HepG2 (cell line): Measurements from ENCODE around the gene KLHL21. TPM values are rescaled to one million over a fixed set of nuclear protein-coding genes. Genes with fewer than 3 reads are reported as not detected.

Source experiments
- AKNA ChIP-seq: sonication (generic); formaldehyde crosslinking; IDR thresholded peaks from 2 replicates; pipeline ENCODE4 v1.4.0; 2020; ENCODE audit warnings: missing genetic modification reagents, borderline replicate concordance
- CENPX ChIP-seq: sonication (generic); formaldehyde crosslinking; IDR thresholded peaks from 2 replicates; pipeline ENCODE4 v1.9.0; 2021; ENCODE audit warnings: mild to moderate bottlenecking, missing genetic modification reagents, moderate library complexity
- EEA1 ChIP-seq: sonication (generic); formaldehyde crosslinking; IDR thresholded peaks from 2 replicates; pipeline ENCODE4 v1.5.1; 2020; ENCODE audit warnings: mild to moderate bottlenecking, missing genetic modification reagents, borderline replicate concordance
- HES4 ChIP-seq: sonication (generic); formaldehyde crosslinking; IDR thresholded peaks from 2 replicates; pipeline ENCODE4 v1.9.0; 2021; ENCODE audit warnings: mild to moderate bottlenecking, missing genetic modification reagents, borderline replicate concordance
- HHEX ChIP-seq: IDR thresholded peaks from 2 replicates; pipeline ENCODE4 v1.6.1; 2016; ENCODE audit warnings: control low read depth
- HOMEZ ChIP-seq: IDR thresholded peaks from 2 replicates; pipeline ENCODE4 v1.6.1; 2016; ENCODE audit warnings: low read depth
- KLF6 ChIP-seq: IDR thresholded peaks from 2 replicates; pipeline ENCODE4 v1.8.0; 2016; ENCODE audit warnings: missing biosample characterization, missing genetic modification reagents
- MXI1 ChIP-seq: IDR thresholded peaks from 3 replicates; pipeline ENCODE4 v1.6.1; 2012; ENCODE audit warnings: low read depth, low read length, inconsistent platforms, borderline replicate concordance
- NFKB2 ChIP-seq: sonication (generic); formaldehyde crosslinking; IDR thresholded peaks from 2 replicates; pipeline ENCODE4 v1.4.0; 2020; ENCODE audit warnings: missing genetic modification reagents, borderline replicate concordance
- NR1H2 ChIP-seq: sonication (generic); formaldehyde crosslinking; IDR thresholded peaks from 2 replicates; pipeline ENCODE4 v1.8.1; 2022; ENCODE audit warnings: low read depth, missing genetic modification reagents, borderline replicate concordance
- SOX6 ChIP-seq, 2 experiments: fragments of 450-650 bp in 1 of 2; sonication (generic) in 1 of 2; formaldehyde crosslinking in 1 of 2; IDR thresholded peaks; 2 replicates each; pipeline versions ENCODE4 v1.4.0 to v1.6.1; 2017 to 2020; ENCODE audit warnings: antibody characterized with exemption in 1 of 2, mild to moderate bottlenecking in 1 of 2, missing genetic modification reagents in 1 of 2
- TRIM24 ChIP-seq: sonication (generic); formaldehyde crosslinking; IDR thresholded peaks from 2 replicates; pipeline ENCODE4 v1.8.0; 2022; ENCODE audit warnings: mild to moderate bottlenecking, missing genetic modification reagents
- ZNF577 ChIP-seq: sonication (generic); formaldehyde crosslinking; IDR thresholded peaks from 2 replicates; pipeline ENCODE4 v1.4.0; 2020; ENCODE audit warnings: mild to moderate bottlenecking, low read depth, missing genetic modification reagents, borderline replicate concordance
- ZNF83 ChIP-seq: sonication (generic); formaldehyde crosslinking; IDR thresholded peaks from 2 replicates; pipeline ENCODE4 v1.4.0; 2020; ENCODE audit warnings: missing genetic modification reagents, mild to moderate bottlenecking, borderline replicate concordance
- ZNF839 ChIP-seq: sonication (generic); formaldehyde crosslinking; IDR thresholded peaks from 2 replicates; pipeline ENCODE4 v1.4.0; 2020; ENCODE audit warnings: missing genetic modification reagents, mild to moderate bottlenecking, borderline replicate concordance
- ZSCAN25 ChIP-seq: sonication (generic); formaldehyde crosslinking; IDR thresholded peaks from 2 replicates; pipeline ENCODE4 v1.8.0; 2022; ENCODE audit warnings: mild to moderate bottlenecking, missing genetic modification reagents
- polyA plus RNA-seq, 8 experiments: library from polyadenylated mRNA; depleted of rRNA in 3 of 8; stranded (reverse) in 7 of 8; unstranded in 1 of 8; fragments of >200 nt; fragmentation: Illumina TruSeq in 4 of 8; extraction: Trizol in 4 of 8; gene quantifications; 2 replicates each; pipeline versions ENCODE4 v1.2.1 to v1.2.3, GENCODE V29; 2011 to 2016; ENCODE audit warnings: low read depth in 4 of 8, missing spikeins in 1 of 8, mixed read lengths in 1 of 8; ENCODE audit not compliant: insufficient read depth in 1 of 8
- total RNA-seq, 5 experiments: library from RNA; depleted of rRNA; stranded (reverse); fragments of >200 nt; fragmentation: Illumina TruSeq; extraction: Trizol; gene quantifications; 2 replicates each; pipeline ENCODE4 v1.2.3, GENCODE V29; 2016; ENCODE audit warnings: low read depth in 1 of 5
- TF ChIP-seq, protein P1 (sequence below): sonication (generic); formaldehyde crosslinking; IDR thresholded peaks from 2 replicates; pipeline ENCODE4 v1.8.1; 2023; ENCODE audit warnings: missing genetic modification reagents, inconsistent platforms, borderline replicate concordance
- TF ChIP-seq, protein P2 (sequence below): sonication (generic); formaldehyde crosslinking; IDR thresholded peaks from 2 replicates; pipeline ENCODE4 v1.5.0; 2020; ENCODE audit warnings: missing genetic modification reagents
- TF ChIP-seq, protein P3 (sequence below): sonication (generic); formaldehyde crosslinking; IDR thresholded peaks from 2 replicates; pipeline ENCODE4 v1.5.1; 2020; ENCODE audit warnings: mild to moderate bottlenecking, missing genetic modification reagents, borderline replicate concordance

Gene KLHL21
- total and polyA plus RNA-seq, 2 of the 13 experiments (the other 11 are each of a cell fraction or from before 2014, with no cell fraction given): 14.8 to 25.0 TPM

DNA sequence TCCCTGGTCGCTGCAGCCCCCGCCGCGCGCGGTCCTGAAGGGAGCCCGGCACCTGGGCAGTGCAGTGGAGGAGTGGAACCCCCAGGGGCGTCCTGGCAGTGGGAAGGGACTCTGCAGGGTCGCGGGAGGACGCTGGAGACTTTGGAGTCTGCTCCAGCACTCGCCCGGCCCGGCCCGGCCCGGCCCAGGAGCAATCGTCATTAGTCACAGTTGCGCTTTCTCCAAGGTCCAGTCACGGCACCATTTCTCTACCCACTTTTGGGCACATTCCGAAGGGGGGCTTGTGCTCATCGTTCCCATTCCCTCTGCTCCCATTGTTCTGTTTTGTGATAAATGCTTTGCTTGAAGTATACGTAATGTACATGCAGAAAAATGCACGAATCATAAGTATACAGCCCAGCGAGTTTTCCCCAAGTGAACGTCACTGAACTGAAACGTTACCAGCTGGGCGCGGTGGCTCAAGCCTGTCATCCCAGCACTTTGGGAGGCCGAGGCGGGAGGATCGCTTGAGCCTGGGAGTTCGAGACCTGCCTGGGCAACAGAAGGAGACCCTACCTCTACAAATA lies 23.0 kb upstream of the KLHL21 start (continued):
- TF ChIP-seq EEA1 (CRISPR knock-in tag): 0 out of 2 replicates have a peak, but pooled peaks have one; percentile 37
- TF ChIP-seq, protein P1, sequence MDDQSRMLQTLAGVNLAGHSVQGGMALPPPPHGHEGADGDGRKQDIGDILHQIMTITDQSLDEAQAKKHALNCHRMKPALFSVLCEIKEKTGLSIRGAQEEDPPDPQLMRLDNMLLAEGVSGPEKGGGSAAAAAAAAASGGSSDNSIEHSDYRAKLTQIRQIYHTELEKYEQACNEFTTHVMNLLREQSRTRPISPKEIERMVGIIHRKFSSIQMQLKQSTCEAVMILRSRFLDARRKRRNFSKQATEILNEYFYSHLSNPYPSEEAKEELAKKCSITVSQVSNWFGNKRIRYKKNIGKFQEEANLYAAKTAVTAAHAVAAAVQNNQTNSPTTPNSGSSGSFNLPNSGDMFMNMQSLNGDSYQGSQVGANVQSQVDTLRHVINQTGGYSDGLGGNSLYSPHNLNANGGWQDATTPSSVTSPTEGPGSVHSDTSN (CRISPR knock-in tag): no peak
- TF ChIP-seq HHEX (CRISPR knock-in tag): no peak
- TF ChIP-seq KLF6 (CRISPR knock-in tag): no peak
- no peak for TF ChIP-seq TRIM24 (CRISPR knock-in tag)
- TF ChIP-seq ZSCAN25 (CRISPR knock-in tag): no peak
- TF ChIP-seq ZNF839 (CRISPR knock-in tag): no peak
- TF ChIP-seq HOMEZ (CRISPR knock-in tag): no peak
- no peak for TF ChIP-seq NR1H2 (CRISPR knock-in tag)
- no peak for TF ChIP-seq SOX6 (IDR thresholded peaks at IDR 0.05)
- no peak for TF ChIP-seq SOX6 (CRISPR knock-in tag; IDR thresholded peaks at IDR 0.05)
- no peak for TF ChIP-seq ZNF577 (CRISPR knock-in tag)
- no peak for TF ChIP-seq NFKB2 (CRISPR knock-in tag)
- no peak for TF ChIP-seq AKNA (CRISPR knock-in tag)
- no peak for TF ChIP-seq HES4 (CRISPR knock-in tag)
- TF ChIP-seq MXI1: 0 out of 3 replicates have a peak, but pooled peaks have one; percentile 1
- TF ChIP-seq, protein P2, sequence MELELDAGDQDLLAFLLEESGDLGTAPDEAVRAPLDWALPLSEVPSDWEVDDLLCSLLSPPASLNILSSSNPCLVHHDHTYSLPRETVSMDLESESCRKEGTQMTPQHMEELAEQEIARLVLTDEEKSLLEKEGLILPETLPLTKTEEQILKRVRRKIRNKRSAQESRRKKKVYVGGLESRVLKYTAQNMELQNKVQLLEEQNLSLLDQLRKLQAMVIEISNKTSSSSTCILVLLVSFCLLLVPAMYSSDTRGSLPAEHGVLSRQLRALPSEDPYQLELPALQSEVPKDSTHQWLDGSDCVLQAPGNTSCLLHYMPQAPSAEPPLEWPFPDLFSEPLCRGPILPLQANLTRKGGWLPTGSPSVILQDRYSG (CRISPR knock-in tag): no peak
- TF ChIP-seq ZNF83 (CRISPR knock-in tag): no peak
- no peak for TF ChIP-seq CENPX (CRISPR knock-in tag)
- TF ChIP-seq, protein P3, sequence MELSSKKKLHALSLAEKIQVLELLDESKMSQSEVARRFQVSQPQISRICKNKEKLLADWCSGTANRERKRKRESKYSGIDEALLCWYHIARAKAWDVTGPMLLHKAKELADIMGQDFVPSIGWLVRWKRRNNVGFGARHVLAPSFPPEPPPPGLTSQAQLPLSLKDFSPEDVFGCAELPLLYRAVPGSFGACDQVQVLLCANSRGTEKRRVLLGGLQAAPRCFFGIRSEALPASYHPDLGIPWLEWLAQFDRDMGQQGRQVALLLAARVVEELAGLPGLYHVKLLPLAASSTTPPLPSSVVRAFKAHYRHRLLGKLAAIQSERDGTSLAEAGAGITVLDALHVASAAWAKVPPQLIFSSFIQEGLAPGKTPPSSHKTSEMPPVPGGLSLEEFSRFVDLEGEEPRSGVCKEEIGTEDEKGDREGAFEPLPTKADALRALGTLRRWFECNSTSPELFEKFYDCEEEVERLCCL (CRISPR knock-in tag): no peak
